NCI-H187 (cell line): Measurements from ENCODE around the gene SAMD14.
A peak's percentile ranks its signal among the peaks of the same experiment; 100 is the strongest.

ENCODE experiments used
- DNase-seq, 2 experiments: peaks; one replicate each; lab custom pipeline; 2025; lab: John Stamatoyannopoulos, UW

Gene SAMD14

DNA sequence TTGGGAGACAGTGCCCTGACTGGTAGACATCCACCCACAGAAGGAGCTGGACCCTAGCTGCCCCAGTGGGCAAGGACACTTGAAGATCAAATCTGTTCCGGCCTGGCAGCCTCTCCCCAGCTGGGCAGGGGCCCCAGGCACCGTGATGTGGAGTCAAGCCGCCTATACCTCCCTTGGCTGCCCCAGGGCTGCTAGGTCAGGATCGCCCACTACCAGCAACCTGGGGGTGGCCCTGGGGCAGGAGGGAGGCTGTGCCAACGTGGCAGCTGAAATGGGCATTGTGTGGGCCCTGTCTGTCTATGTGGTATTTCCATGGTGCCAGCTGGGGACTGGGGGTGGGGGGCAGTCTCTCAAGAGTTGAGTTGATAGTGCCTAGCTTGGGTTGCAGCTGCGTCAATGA, 33.9 kb downstream of the SAMD14 start:
- no peak for DNase-seq

DNA sequence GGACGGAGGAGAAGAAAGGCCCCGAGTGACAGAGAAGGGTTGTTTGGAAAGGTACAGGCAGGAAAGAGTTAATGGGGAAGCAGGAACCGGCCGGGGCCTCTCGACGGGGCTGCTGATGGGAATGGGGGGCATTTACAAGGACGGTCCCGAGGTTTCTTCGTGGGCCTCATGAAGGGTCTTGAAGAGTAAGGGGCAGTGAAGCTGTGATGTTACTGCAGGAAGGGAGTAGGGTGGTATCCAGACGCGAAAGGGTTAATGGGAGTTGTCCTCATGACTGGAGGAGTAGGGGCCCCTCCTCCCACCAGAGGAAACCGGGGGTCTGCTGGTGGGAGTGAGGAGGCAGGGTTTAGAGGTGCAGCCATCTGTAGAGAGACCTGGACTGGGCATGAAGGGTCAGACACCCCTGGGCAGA, 34.3 kb downstream of the SAMD14 start:
- DNase-seq, result no peak

DNA sequence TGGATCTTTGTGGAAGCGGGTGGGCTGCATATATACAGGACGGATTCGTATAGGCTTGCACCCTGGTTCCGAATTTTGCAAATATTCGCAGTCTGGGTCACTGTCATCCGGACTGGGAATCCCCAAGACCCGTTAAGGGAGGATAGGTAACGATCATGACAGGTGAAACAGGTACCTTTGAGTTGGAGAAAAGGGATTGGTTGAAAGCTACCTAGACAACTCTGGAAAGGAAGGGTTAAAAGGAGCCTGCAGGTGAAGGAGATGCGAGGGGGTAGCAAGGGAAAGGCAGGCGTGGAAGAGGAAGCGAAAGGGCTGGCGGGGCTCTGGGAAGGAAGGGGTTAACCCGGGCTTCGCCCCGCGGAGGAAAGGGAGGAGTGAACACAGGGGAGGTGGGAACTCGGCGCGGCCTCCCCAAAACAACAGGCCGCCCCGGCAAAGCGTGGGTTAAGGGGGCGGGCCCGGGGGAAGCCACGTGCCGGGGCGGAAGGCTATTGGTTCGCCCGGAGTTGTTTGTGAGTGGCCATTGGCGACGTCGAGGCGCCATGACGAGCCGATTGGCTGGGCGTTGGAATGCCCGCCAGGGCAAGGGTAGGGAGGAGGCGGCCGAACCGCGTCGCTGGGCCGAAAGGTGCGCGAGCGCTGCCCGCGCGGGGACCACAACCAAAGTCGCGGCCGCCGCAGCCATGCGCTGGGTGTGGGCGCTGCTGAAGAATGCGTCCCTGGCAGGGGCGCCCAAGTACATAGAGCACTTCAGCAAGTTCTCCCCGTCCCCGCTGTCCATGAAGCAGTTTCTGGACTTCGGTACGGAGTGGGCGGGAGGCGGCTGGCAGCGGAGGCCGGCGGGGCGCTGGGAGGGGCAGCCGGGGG, 35.0 kb downstream of the SAMD14 start, which contains the start of gene PDK2:
Gene PDK2 (plus strand): TSS at position 599 of the 867 bp plus-strand sequence. CDS start 85 bp downstream, at position 684.
- peak; percentile 56 to 78 for DNase-seq

DNA sequence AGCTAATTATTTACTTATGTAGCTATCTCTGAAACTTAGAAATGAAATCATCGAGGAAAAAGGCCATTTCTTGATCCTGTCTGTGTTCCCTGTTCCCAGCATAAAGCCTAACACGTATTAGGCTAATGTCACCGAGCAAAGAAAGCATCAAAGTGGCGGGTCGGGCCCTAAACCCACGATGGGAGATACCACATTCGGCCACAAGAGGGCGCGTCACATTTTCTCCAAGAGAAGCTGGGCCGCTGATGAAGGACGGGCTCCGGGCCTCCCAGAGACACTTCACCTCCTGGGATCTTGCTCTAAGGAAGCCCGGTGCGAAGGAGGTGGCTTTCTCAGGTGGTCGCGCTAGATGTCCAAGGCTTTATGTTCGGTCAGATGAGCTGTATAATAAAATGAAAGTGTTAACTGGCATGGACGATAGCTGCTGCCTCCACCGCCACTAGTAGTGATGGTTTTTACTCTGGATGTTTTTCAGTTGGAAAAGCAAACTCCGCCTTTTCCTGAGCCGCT, 35.7 kb downstream of the SAMD14 start:
- DNase-seq, result peak; percentile 76 to 85

DNA sequence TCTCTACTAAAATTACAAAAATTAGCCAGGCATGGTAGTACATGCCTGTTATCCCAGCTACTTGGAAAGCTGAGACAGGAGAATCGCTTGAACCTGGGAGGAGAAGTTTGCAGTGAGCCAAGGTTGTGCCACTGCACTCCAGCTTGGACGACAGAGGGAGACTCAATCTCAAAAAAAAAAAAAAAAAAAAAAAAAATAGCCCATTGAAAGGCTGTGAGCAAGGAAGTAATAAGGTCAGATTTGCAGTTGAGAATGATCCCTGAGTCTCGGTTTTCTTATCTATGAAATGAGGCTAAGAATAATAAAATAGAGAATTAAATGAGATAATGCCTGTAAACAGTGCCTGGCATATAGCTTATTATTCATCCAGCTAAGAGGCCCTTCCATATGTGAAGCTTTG, 36.2 kb downstream of the SAMD14 start:
- DNase-seq, result no peak

DNA sequence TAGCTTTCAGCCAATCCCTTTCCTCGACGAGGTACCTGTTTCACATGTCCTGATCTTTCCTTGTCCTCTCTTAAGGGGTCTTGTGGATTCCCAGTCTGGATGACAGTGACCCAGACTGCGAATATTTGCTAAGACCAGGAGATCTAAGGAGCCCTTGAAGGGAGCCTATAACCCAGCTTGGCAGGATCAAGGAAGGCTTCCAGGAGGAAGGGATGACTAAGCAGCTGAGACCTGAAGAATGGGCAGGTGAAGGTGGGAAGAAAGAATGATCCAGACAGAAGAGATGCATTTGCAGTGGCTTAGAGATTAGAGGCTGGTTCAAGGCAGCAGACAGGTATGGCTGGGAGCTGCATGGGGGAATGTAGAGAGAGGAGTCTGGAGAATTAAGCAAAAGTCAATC, 36.7 kb downstream of the SAMD14 start:
- DNase-seq, result no peak

DNA sequence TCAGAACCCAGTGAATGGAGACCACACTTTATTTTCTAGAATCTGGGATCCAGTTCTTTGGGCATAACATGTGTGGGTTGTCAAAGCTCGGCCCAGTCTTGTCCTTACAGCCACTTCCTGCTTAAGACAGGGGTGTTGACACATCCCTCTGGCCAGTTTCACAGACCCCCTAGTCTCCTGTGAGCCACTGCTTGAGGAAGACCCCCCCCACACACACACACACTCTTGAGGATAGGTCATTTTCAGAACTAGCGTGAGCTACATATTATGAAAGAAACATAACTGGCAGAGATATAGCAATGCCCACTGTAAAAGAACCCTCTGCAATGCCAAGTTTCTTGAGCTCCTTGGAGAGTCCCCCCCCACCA, 38.1 kb downstream of the SAMD14 start:
- DNase-seq, result no peak

DNA sequence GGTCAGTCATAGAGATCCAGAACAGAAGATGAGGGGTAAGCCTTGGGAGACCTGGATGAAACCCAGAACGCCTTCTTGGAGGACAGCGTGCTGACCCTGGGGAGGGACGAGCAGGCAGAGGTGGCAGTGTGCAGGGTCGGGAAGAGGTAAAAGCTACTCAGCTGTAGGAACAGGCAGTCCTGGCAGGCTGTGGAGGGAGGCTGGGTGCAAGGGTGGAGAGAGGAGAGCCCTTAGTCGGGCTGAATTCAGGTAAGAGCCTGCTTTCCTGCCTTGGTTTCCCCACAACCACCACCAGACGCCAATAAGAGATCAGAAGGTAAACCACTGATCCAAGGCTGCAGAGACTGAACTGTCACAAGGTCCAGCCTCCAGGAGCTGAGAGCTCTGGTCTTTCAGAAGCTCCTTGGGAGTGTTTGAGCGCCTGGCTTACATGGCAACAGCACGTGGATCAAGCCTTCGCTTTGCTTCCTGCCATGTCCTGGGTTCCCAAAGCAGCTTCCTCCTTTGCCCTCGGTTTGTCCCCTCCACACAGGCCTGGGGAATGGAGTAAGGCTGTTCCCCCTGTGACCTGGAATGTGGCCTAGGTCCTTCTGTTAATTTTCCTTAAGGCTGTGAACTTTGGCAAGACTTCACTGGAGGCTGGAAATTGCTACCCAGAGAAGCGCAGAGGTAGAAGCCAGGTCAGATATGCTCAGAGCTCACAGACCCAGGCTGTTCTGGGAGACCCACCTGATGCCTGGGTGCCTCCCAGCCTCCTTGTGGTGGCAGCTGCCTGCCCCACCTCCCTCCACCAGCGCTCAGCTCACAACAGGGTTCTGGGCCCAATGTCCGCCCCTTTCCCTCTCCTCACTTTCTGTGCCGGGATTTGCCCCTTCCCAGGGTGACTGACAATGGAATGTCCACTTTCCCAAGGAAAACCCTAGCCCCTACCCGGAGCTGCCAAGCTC, 38.7 kb downstream of the SAMD14 start:
- DNase-seq, result no peak

DNA sequence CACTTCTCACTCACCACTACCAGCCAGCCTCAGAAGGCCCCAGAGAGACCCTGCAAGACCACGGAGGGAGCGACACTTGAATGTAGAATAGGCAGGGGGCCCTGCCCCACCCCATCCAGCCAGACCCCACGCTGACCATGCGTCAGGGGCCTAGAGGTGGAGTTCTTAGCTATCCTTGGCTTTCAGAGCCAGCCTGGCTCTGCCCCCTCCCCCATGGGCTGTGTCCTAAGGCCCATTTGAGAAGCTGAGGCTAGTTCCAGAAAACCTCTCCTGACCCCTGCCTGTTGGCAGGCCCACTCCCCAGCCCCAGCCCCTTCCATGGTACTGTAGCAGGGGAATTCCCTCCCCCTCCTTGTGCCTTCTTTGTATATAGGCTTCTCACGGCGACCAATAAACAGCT, 39.9 kb downstream of the SAMD14 start:
- no peak for DNase-seq

DNA sequence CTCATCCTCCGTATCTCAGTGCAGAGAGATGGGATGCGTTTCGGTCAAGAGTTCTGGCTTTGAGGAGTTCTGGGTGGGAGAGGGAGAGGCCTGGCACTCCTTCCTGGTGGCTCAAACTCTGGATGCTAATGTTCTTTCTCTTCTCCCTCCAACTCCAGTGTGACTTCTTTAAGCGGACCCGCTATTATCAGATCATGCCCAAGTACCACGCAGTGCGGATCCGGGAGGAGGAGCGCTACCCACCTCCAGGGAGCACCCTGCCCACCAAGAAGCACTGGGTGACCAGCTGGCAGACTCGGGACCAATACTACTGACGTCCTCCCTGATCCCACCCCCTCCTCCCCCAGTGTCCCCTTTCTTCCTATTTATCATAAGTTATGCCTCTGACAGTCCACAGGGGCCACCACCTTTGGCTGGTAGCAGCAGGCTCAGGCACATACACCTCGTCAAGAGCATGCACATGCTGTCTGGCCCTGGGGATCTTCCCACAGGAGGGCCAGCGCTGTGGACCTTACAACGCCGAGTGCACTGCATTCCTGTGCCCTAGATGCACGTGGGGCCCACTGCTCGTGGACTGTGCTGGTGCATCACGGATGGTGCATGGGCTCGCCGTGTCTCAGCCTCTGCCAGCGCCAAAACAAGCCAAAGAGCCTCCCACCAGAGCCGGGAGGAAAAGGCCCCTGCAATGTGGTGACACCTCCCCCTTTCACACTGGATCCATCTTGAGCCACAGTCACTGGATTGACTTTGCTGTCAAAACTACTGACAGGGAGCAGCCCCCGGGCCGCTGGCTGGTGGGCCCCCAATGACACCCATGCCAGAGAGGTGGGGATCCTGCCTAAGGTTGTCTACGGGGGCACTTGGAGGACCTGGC, 40.8 kb downstream of the SAMD14 start:
- no peak for DNase-seq

DNA sequence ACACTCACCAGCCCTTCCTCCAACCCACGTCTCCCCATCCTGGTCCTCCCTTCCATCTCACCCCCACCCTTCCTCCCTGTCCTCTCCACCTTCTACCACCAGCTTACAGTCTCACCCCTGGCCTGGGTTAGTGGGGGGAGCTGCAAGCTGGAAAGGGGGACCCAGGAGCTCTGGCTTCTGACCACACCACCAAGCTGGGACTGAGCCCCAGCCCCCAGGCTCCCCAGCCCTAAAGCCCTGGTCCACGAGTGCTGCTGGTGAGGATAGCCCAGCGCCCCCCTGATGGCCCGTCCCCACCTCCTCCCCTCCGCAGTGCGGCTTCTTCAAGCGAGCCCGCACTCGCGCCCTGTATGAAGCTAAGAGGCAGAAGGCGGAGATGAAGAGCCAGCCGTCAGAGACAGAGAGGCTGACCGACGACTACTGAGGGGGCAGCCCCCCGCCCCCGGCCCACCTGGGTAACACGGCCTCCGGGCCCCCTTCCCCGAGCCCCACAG, 42.0 kb downstream of the SAMD14 start:
- no peak for DNase-seq

DNA sequence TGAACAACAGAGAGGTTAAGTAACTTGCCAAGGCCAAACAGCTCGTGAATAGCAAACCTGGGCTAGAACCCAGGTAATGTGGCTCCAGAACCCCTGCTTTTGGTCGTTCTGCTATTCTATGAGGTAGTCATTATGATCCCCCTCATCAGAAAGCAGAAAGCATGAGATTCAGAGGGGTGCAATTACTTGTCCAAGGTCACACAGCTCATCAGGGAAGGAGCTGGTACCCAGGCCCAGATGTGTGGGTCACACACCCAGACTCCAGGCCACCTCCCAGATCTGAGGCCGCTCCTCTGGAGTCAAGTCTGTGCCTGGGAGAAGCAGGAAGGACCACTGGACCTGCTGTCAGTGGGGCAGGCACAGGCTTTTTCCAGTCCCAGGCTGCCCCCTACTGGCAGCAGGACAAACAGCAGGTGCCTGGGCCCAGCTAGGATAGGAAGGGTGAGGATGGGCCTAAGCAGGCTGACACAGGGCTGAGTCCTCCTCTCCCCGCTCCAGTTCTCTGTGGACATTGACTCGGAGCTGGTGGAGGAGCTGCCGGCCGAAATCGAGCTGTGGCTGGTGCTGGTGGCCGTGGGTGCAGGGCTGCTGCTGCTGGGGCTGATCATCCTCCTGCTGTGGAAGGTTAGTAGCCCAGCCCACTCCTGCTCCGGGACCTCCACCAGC, 42.6 kb downstream of the SAMD14 start:
- DNase-seq, result peak in 1 of 2 experiments; percentile 27

DNA sequence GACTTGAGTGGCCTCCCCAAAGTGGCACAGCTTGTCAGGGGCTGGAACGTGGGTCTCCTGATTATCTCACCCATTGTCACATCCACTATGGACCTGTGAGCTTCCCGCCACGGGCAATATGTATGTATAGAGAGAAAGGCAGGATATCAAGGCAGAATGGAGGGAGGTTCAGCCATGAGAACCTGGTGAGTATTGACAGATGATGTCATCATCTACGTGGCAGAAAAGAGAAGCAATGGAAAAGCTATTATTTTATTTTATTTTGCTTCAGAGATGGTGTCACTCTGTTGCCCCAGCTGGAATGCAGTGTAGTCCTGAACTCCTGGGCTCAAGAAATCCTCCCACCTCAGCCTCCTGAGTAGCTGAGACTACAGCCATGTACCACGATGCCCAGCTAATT, 48.2 kb downstream of the SAMD14 start:
- no peak for DNase-seq

DNA sequence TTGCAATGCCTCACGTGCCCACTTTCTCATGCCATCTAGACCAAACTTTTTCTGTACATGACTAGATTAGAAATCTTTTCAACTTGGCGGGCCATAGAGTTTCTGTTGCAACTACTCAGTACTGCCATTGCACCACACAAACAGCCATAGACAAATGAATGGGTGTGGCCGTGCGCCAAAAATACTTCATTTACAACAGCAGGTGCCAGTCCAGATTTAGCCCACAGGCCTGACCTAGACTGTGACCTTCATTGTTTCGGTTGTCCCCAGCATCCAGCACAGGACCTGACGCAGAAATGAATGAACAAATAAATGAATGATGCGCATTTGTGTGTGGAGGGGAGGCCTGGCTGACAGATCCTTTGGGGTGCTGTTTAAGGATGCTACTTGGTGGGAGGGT, 49.1 kb downstream of the SAMD14 start:
- no peak for DNase-seq

DNA sequence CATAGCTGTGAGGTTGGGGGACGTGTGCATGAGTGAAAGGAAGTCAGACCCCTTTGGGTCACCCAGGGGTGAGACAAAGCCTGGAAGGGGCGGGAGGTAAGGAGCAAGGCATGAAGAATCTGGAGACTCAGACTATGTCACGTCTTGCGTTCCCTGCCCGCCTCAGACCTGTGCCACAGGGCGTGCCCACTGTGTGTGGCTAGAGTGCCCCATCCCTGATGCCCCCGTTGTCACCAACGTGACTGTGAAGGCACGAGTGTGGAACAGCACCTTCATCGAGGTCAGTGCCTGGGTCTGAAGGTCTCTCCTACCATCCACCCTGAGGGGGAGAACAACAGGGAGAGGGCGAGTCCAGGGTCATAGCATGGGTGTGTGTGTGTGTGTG, 49.9 kb downstream of the SAMD14 start:
- no peak for DNase-seq

DNA sequence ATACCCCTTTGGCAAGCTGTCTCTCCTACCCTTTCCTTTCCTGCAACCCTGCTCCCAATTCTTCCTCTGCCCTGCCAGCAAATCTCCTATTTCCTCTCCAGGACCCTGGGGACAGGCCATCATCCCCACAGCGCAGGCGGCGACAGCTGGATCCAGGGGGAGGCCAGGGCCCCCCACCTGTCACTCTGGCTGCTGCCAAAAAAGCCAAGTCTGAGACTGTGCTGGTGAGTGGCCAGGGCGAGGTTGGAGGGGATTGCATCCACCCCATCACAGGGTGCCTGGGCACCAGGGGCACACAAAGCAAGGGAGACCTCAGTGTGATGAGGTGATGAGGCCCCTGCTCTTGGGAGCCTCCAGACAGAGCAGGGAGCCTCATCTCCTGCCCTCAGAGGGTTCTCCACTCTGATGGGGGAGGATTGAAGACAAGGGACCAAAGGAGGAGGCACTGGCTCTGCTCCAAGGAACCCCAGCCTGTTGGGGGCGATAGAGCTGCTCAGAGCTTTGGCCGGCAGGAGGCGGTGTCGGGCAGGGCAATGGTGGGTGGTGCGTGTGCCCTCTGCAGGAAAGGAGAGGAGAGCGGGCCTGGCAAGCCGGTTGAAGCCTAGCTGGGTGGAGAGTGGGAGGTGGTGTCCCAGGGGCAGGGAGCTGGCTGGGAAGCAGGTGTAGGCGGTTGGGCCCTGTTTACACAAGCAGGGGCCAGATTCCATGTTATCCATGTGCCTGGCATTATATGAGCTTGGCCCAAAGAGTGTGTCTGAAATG, 50.4 kb downstream of the SAMD14 start:
- DNase-seq, result no peak

DNA sequence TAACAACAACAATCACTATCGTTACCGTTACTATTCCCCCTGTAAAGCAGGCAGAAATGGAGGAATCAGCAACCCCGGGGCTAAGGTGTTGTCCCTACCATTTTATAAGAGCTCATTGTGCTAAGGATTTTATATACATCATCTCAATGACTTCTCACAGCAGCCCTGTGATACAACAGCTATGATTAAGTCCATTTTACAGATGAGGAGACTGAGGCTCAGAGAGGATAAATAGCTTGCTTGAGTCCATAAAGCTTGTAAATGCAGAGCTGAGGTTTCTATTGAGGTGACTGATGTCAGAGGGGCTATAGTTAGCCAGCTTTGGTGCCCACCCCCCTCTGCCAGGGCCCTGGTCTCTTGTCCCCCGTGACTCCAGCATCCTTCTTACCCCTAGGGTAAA, 51.5 kb downstream of the SAMD14 start:
- no peak for DNase-seq

DNA sequence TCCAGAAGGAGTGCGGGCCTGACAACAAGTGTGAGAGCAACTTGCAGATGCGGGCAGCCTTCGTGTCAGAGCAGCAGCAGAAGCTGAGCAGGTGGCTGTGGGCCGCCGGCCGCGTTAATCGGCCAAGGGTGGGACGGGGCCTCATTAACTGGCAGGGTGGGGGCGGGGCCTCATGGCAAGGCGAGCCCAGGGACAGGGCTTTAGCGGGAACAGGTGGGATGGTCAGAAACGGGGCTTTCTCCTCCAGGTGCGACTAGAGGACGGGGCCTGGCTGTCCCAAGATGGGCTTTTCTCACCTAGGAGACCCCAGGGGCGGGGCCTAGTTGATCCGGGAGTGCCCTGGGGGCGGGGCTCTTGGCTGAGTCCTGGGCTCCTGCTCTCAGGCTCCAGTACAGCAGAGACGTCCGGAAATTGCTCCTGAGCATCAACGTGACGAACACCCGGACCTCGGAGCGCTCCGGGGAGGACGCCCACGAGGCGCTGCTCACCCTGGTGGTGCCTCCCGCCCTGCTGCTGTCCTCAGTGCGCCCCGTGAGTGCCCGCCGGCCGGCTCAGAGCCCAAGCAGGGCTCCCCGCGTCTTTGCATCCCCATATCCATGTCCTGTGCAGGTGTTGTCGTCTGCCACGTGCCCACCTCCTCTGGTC, 53.2 kb downstream of the SAMD14 start:
- DNase-seq, result no peak

DNA sequence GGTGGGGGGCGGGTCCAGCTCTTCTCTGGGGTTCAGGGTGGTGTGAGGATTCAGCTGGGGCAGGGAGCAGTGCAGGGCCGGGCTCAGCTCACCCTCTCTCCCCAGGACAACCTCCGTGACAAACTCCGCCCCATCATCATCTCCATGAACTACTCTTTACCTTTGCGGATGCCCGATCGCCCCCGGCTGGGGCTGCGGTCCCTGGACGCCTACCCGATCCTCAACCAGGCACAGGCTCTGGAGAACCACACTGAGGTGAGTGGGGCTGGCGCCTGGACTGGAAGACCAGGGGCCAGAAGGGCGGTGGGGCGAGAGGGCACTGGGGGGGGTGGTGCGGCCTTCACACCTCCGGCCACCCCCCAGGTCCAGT, 53.8 kb downstream of the SAMD14 start:
- no peak for DNase-seq
